ENCODE results near the gene SDR42E1. TPM values are rescaled to one million over a fixed set of nuclear protein-coding genes. Genes with fewer than 3 reads are reported as not detected.
"Not testable (repeated sequence)": the region's sequence is repeated elsewhere in the genome, so short reads cannot be mapped to it uniquely, and the experiment has no call there.

The SDR42E1 gene
- total RNA-seq, 1 experiment from 2014 or later, result not detected

- H3K4me1 ChIP-seq (replicated peaks), result peaks cover 23% of the 10 kb centered on the region
- no peaks in the 10 kb centered on the region for H3K36me3 ChIP-seq
- no peaks in the 10 kb centered on the region for H3K27me3 ChIP-seq (replicated peaks)
- DNase-seq (ENCODE audit: low read depth in 1 of 2, low spot score in 2 of 2), result peak in 1 of 2 experiments; percentile 38
- H3K27ac ChIP-seq, result 0 out of 2 replicates have a peak overlapping the region, but pooled peaks have one; percentile 11
- H3K9me3 ChIP-seq (replicated peaks), result no peaks in the 10 kb centered on the region
- no peak overlapping the region for H3K4me3 ChIP-seq
Observed at GRCh38 chr16:82031116-82032084, 20.1 kb upstream of the SDR42E1 start.

GRCh38 chr16:82027629-82028064, 16.4 kb upstream of the SDR42E1 start:
- Histone ChIP-seq H3K27ac (no peak overlapping the region), H3K36me3 (no peaks in the 10 kb centered on the region), H3K4me3 (no peak overlapping the region), H3K9me3 (replicated peaks) (no peaks in the 10 kb centered on the region), H3K4me1 (replicated peaks) (peaks cover 11% of the 10 kb centered on the region; the same call in 1 of the 2 replicates), H3K27me3 (replicated peaks) (no peaks in the 10 kb centered on the region)
- no peak for DNase-seq (ENCODE audit: low read depth in 1 of 2, low spot score in 2 of 2)

- no peaks in the 10 kb centered on the region for H3K4me1 ChIP-seq (replicated peaks)
- H3K4me3 ChIP-seq, result no peak overlapping the region
- H3K9me3 ChIP-seq (replicated peaks), result no peaks in the 10 kb centered on the region
- H3K27me3 ChIP-seq (replicated peaks), result no peaks in the 10 kb centered on the region
- H3K27ac ChIP-seq, result no peak overlapping the region
- H3K36me3 ChIP-seq, result no peaks in the 10 kb centered on the region
- no peak for DNase-seq (ENCODE audit: low read depth in 1 of 2, low spot score in 2 of 2)
Observed at GRCh38 chr16:82024883-82025282, 13.6 kb upstream of the SDR42E1 start.

GRCh38 chr16:82024316-82024715, 13.0 kb upstream of the SDR42E1 start:
- Histone ChIP-seq H3K27me3 (replicated peaks) (no peaks in the 10 kb centered on the region), H3K9me3 (replicated peaks) (no peaks in the 10 kb centered on the region), H3K4me1 (replicated peaks) (no peaks in the 10 kb centered on the region), H3K4me3 (no peak overlapping the region), H3K36me3 (no peaks in the 10 kb centered on the region), H3K27ac (no peak overlapping the region)
- DNase-seq (ENCODE audit: low read depth in 1 of 2, low spot score in 2 of 2), result no peak

GRCh38 chr16:82023206-82023605, 11.9 kb upstream of the SDR42E1 start:
- no peaks in the 10 kb centered on the region for H3K4me1 ChIP-seq (replicated peaks)
- no peak overlapping the region for H3K27ac ChIP-seq
- H3K4me3 ChIP-seq, result no peak overlapping the region
- H3K27me3 ChIP-seq (replicated peaks), result no peaks in the 10 kb centered on the region
- H3K36me3 ChIP-seq, result no peaks in the 10 kb centered on the region
- no peak for DNase-seq (ENCODE audit: low read depth in 1 of 2, low spot score in 2 of 2)
- no peaks in the 10 kb centered on the region for H3K9me3 ChIP-seq (replicated peaks)

- Histone ChIP-seq H3K4me3 (no peak overlapping the region), H3K27ac (no peak overlapping the region), H3K27me3 (replicated peaks) (no peaks in the 10 kb centered on the region), H3K4me1 (replicated peaks) (peaks cover 6% of the 10 kb centered on the region), H3K36me3 (no peaks in the 10 kb centered on the region), H3K9me3 (replicated peaks) (no peaks in the 10 kb centered on the region; the same call in 1 of the 2 replicates)
- DNase-seq (ENCODE audit: low read depth in 1 of 2, low spot score in 2 of 2), result no peak
Observed at GRCh38 chr16:82020051-82020450, 8.8 kb upstream of the SDR42E1 start.

GRCh38 chr16:82019535-82019934, 8.3 kb upstream of the SDR42E1 start:
- Histone ChIP-seq H3K9me3 (replicated peaks) (no peaks in the 10 kb centered on the region; the same call in 1 of the 2 replicates), H3K36me3 (no peaks in the 10 kb centered on the region), H3K27me3 (replicated peaks) (no peaks in the 10 kb centered on the region), H3K4me3 (no peak overlapping the region), H3K27ac (no peak overlapping the region), H3K4me1 (replicated peaks) (peaks cover 6% of the 10 kb centered on the region)
- DNase-seq (ENCODE audit: low read depth in 1 of 2, low spot score in 2 of 2), result no peak

- DNase-seq (ENCODE audit: low read depth in 1 of 2, low spot score in 2 of 2), result no peak
- H3K27me3 ChIP-seq (replicated peaks), result no peaks in the 10 kb centered on the region
Observed at GRCh38 chr16:82017911-82018568, 6.8 kb upstream of the SDR42E1 start.

GRCh38 chr16:82016964-82017363, 5.7 kb upstream of the SDR42E1 start:
- no peak overlapping the region for H3K27ac ChIP-seq
- H3K4me3 ChIP-seq, result no peak overlapping the region
- no peak for DNase-seq (ENCODE audit: low read depth in 1 of 2, low spot score in 2 of 2)

More at GRCh38 chr16:82017911-82018568, 6.8 kb upstream of the SDR42E1 start:
- Histone ChIP-seq H3K4me1 (replicated peaks) (peaks cover 6% of the 10 kb centered on the region), H3K4me3 (no peak overlapping the region), H3K36me3 (no peaks in the 10 kb centered on the region), H3K9me3 (replicated peaks) (no peaks in the 10 kb centered on the region; the same call in 1 of the 2 replicates), H3K27ac (no peak overlapping the region)

GRCh38 chr16:82016263-82016662, 5.0 kb upstream of the SDR42E1 start:
- Histone ChIP-seq H3K9me3 (replicated peaks) (no peaks in the 10 kb centered on the region; the same call in 1 of the 2 replicates), H3K36me3 (no peaks in the 10 kb centered on the region), H3K4me1 (replicated peaks) (peaks cover 6% of the 10 kb centered on the region), H3K27ac (no peak overlapping the region), H3K4me3 (no peak overlapping the region; the same call in 1 of the 2 replicates), H3K27me3 (replicated peaks) (no peaks in the 10 kb centered on the region)
- DNase-seq (ENCODE audit: low read depth in 1 of 2, low spot score in 2 of 2), result peak in 1 of 2 experiments; percentile 54

More at GRCh38 chr16:82016964-82017363, 5.7 kb upstream of the SDR42E1 start:
- peaks cover 6% of the 10 kb centered on the region for H3K4me1 ChIP-seq (replicated peaks)
- H3K9me3 ChIP-seq (replicated peaks), result no peaks in the 10 kb centered on the region; the same call in 1 of the 2 replicates
- H3K36me3 ChIP-seq, result no peaks in the 10 kb centered on the region
- H3K27me3 ChIP-seq (replicated peaks), result no peaks in the 10 kb centered on the region

GRCh38 chr16:82013139-82013538, 1.9 kb upstream of the SDR42E1 start:
- no peak for DNase-seq (ENCODE audit: low read depth in 1 of 2, low spot score in 2 of 2)
- H3K4me3 ChIP-seq, result no peak overlapping the region
- H3K36me3 ChIP-seq, result no peaks in the 10 kb centered on the region
- peaks cover 13% of the 10 kb centered on the region for H3K9me3 ChIP-seq (replicated peaks)
- H3K27ac ChIP-seq, result no peak overlapping the region
- H3K27me3 ChIP-seq (replicated peaks), result no peaks in the 10 kb centered on the region
- peaks cover 6% of the 10 kb centered on the region for H3K4me1 ChIP-seq (replicated peaks)

GRCh38 chr16:82010649-82011048, 621 bp downstream of the SDR42E1 start:
- Histone ChIP-seq H3K4me1 (replicated peaks) (no peaks in the 10 kb centered on the region), H3K36me3 (no peaks in the 10 kb centered on the region), H3K27ac (no peak overlapping the region), H3K4me3 (no peak overlapping the region), H3K27me3 (replicated peaks) (no peaks in the 10 kb centered on the region), H3K9me3 (replicated peaks) (peaks cover 15% of the 10 kb centered on the region)
- no peak for DNase-seq (ENCODE audit: low read depth in 1 of 2, low spot score in 2 of 2)

GRCh38 chr16:82009789-82010188, 1.5 kb downstream of the SDR42E1 start:
- H3K27ac ChIP-seq; H3K27me3 ChIP-seq (replicated peaks); DNase-seq (ENCODE audit: low read depth in 1 of 2, low spot score in 2 of 2); H3K36me3 ChIP-seq; H3K4me1 ChIP-seq (replicated peaks); H3K4me3 ChIP-seq: not testable (repeated sequence)
- peaks cover 15% of the 10 kb centered on the region for H3K9me3 ChIP-seq (replicated peaks)

All from SJSA1 (cell line).